CD4-positive, alpha-beta memory T cell (primary cell): ENCODE results near the gene MXRA8. TPM values are rescaled to one million over a fixed set of nuclear protein-coding genes. Genes with fewer than 3 reads are reported as not detected.
"Not testable (repeated sequence)": the region's sequence is repeated elsewhere in the genome, so short reads cannot be mapped to it uniquely, and the experiment has no call there.

ENCODE experiments used
- CTCF ChIA-PET: fragments of 350-600 bp; sonication (Branson Sonifier 250); formaldehyde crosslinking; loops from one replicate; lab custom pipeline; 2021; ENCODE audit warnings: inconsistent platforms; ENCODE audit not compliant: partially characterized antibody; lab: Charles Lee
- POLR2A ChIA-PET: fragments of 350-600 bp; sonication (Branson Sonifier 250); formaldehyde crosslinking; loops from one replicate; lab custom pipeline; 2021; ENCODE audit not compliant: partially characterized antibody; lab: Charles Lee
- DNase-seq, 5 donors: peaks; one replicate each; pipeline versions ENCODE4 v3.0.0 to v3.0.0-alpha.2; 2020 to 2022; ENCODE audit warnings: mixed read lengths in 1 of 5
- H3K27ac ChIP-seq: one replicate; pipeline ENCODE4 v1.7.0; 2013; ENCODE audit warnings: low read depth, low read length
- H3K27me3 ChIP-seq: 2 replicates; pipeline ENCODE4 v1.7.0; 2013; ENCODE audit warnings: mild to moderate bottlenecking, low read length, moderate library complexity; ENCODE audit not compliant: insufficient read depth
- H3K36me3 ChIP-seq: 2 replicates; pipeline ENCODE4 v1.7.0; 2013; ENCODE audit warnings: mild to moderate bottlenecking, low read length, moderate library complexity; ENCODE audit not compliant: insufficient read depth
- H3K4me1 ChIP-seq: 2 replicates; pipeline ENCODE4 v1.7.0; 2013; ENCODE audit warnings: mild to moderate bottlenecking, low read length, moderate library complexity; ENCODE audit not compliant: insufficient read depth
- H3K4me3 ChIP-seq, 2 donors: one replicate each; pipeline ENCODE4 v1.7.0; 2013; ENCODE audit warnings: low read length in 2 of 2, mild to moderate bottlenecking in 1 of 2
- H3K9me3 ChIP-seq, 2 donors: one replicate each; pipeline ENCODE4 v1.7.0; 2013; ENCODE audit warnings: low read length in 2 of 2, control low read depth in 1 of 2; ENCODE audit not compliant: control insufficient read depth in 1 of 2
- H3K27ac Mint-ChIP-seq, 7 donors: one replicate each; pipeline ENCODE4 v1.8.0; 2020 to 2021; ENCODE audit warnings: mixed read lengths in 7 of 7, mild to moderate bottlenecking in 6 of 7, inconsistent platforms in 3 of 7, moderate library complexity in 3 of 7
- H3K27me3 Mint-ChIP-seq, 2 donors: one replicate each; pipeline ENCODE4 v1.8.0; 2020 to 2021; ENCODE audit warnings: mixed read lengths in 2 of 2
- H3K36me3 Mint-ChIP-seq, 2 donors: one replicate each; pipeline ENCODE4 v1.8.0; 2020 to 2021; ENCODE audit warnings: mixed read lengths in 2 of 2, inconsistent platforms in 1 of 2, mild to moderate bottlenecking in 1 of 2
- H3K4me1 Mint-ChIP-seq, 4 donors: one replicate each; pipeline ENCODE4 v1.8.0; 2020 to 2021; ENCODE audit warnings: mixed read lengths in 4 of 4, mild to moderate bottlenecking in 1 of 4
- H3K4me3 Mint-ChIP-seq, 8 donors: one replicate each; pipeline ENCODE4 v1.8.0; 2020 to 2021; ENCODE audit warnings: mixed read lengths in 8 of 8, mild to moderate bottlenecking in 7 of 8, moderate library complexity in 6 of 8, inconsistent platforms in 3 of 8
- H3K9me3 Mint-ChIP-seq, 8 donors: one replicate each; pipeline ENCODE4 v1.8.0; 2020 to 2021; ENCODE audit warnings: mixed read lengths in 8 of 8, mild to moderate bottlenecking in 5 of 8, inconsistent platforms in 3 of 8, moderate library complexity in 1 of 8
- intact Hi-C: fragments of 100-400 bp; cut with micrococcal nuclease; formaldehyde crosslinking; loops from one replicate; pipeline ENCODE4 v1.15.1; 2023
- polyA plus RNA-seq, 2 donors: library from polyadenylated mRNA; unstranded; fragments of 300-500 nt; fragmentation: Illumina TruSeq; gene quantifications; one replicate each; pipeline ENCODE4 v1.2.3, GENCODE V29; 2021
- total RNA-seq, 2 experiments: library from RNA; stranded (reverse); gene quantifications; one replicate each; pipeline ENCODE4 v1.2.3, GENCODE V29; 2021

The MXRA8 gene
- total and polyA plus RNA-seq, 4 experiments from 2014 or later = 0.35 to 0.57 TPM; not detected in 2

GRCh38 chr1:1402901-1403392 is 44.6 kb upstream of the MXRA8 start:
- peak overlapping the region in 2 of 7 donors; percentile 72 to 89 for H3K27ac Mint-ChIP-seq
- peaks cover 40% of the 10 kb centered on the region for H3K4me1 ChIP-seq
- peak overlapping the region in 1 of 8 donors; percentile 62 for H3K4me3 Mint-ChIP-seq
- H3K27ac ChIP-seq, H3K9me3 ChIP-seq, H3K9me3 Mint-ChIP-seq, DNase-seq, intact Hi-C loops, H3K27me3 Mint-ChIP-seq, H3K27me3 ChIP-seq, H3K4me3 ChIP-seq: not testable (repeated sequence)
- ChIA-PET POLR2A (interaction anchor here (1.1 to 7.1 kb wide), 2 partner anchors 8 to 28 kb away, joined by 3 to 149 read pairs; partner anchors contain the start of gene AURKAIP1), CTCF (interaction anchor here (1.1 to 1.4 kb wide), 2 partner anchors 27 to 31 kb away, joined by 3 to 6 read pairs; partner anchors contain the start of gene AURKAIP1)
- H3K36me3 ChIP-seq = peaks cover 43% of the 10 kb centered on the region
- peaks cover 16 to 67% (median 41%) of the 10 kb centered on the region in 4 donors for H3K4me1 Mint-ChIP-seq
- peaks cover 28 to 60% of the 10 kb centered on the region in 2 donors for H3K36me3 Mint-ChIP-seq

DNA sequence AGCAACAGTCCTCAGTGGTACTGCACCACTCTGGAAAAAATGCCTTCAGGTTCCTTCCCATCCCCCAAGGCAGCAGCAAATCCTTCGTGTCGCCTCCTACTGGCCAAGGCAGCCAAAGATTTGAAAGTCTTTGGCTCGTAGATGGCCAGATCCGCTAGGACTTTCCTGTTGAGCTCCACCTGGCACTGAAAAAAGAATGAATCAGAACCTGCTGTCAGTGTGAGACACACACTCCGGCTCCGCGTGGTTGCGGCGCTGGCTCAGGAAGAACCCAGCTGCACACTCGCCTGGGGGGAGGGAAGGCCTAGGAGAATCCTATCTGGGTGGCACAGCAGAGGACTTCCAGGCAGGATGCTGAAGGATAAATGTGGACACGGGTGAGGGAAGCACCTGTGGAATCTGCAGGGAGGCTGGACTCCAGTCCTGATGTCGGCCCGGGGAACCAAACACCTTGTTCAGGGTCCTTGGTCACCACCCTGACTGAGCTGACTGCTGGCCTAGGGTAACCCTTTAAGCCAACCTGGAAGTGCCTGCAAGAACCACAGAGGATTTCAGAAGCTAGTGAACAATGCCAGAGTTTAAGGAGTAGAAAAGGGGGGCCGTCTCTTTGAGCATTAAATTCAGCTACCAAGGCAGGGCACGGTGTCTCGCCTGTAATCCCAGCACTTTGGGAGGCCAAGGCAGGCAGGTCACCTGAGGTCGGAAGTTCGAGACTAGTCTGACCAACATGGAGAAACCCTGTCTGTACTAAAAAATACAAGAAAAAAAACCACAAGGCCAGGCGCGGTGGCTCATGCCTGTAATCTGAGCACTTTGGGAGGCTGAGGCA is 43.9 kb upstream of the MXRA8 start:
- peaks cover 16 to 69% (median 44%) of the 10 kb centered on the region in 4 donors for H3K4me1 Mint-ChIP-seq
- no peaks in the 10 kb centered on the region for H3K27me3 Mint-ChIP-seq
- ChIA-PET POLR2A (interaction anchor here (1.1 to 7.1 kb wide), 2 partner anchors 9 to 27 kb away, joined by 3 to 149 read pairs; partner anchors contain the start of gene AURKAIP1), CTCF (interaction anchor here (1.1 to 1.4 kb wide), 2 partner anchors 27 to 30 kb away, joined by 3 to 6 read pairs; partner anchors contain the start of gene AURKAIP1)
- peak overlapping the region in 6 of 8 donors; percentile 11 to 64 (median 60) for H3K4me3 Mint-ChIP-seq
- intact Hi-C loops = no loop called here
- H3K36me3 ChIP-seq = peaks cover 50% of the 10 kb centered on the region
- H3K9me3 ChIP-seq = no peaks in the 10 kb centered on the region
- peak overlapping the region; percentile 57 to 89 (median 82) for H3K27ac Mint-ChIP-seq
- peaks cover 45% of the 10 kb centered on the region for H3K4me1 ChIP-seq
- DNase-seq = peak in 3 of 5 donors; percentile 21 to 34 (median 26)
- no peak overlapping the region for H3K4me3 ChIP-seq
- H3K9me3 Mint-ChIP-seq = peaks cover 0 to 3% (median 0%) of the 10 kb centered on the region in 8 donors
- no peak overlapping the region for H3K27ac ChIP-seq
- H3K27me3 ChIP-seq = no peaks in the 10 kb centered on the region
- H3K36me3 Mint-ChIP-seq = peaks cover 28 to 64% of the 10 kb centered on the region in 2 donors

DNA sequence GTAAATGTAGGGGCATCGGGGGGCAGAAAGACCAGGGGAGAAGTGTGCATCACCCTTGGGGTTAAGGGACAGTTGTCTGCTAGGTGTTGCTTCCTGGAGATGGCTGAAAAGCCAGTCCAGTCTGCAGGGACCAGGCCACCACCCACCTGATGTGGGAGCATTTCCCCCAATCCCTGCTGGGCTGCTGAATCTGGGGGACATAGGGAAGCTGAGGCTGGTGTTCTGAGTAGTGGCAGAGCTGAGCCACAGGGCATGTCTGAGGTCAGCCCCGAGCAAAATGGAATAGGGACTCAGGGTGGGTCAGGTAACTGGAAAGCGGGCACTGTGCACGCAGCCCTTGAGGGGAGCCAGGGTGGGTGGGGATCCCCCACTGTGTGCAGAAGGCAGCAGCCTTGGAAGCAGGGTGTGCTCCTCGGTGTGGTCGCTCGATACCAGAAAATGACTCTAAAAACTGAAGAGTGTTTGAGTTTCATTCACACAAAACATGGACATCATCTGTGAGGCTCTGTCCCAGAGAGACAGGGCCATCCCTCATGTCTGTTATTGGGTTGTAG is 43.2 kb upstream of the MXRA8 start:
- DNase-seq = no peak
- peaks cover 55% of the 10 kb centered on the region for H3K36me3 ChIP-seq
- peaks cover 28 to 61% of the 10 kb centered on the region in 2 donors for H3K36me3 Mint-ChIP-seq
- no peak overlapping the region for H3K4me3 ChIP-seq
- H3K27me3 Mint-ChIP-seq = no peaks in the 10 kb centered on the region
- no peaks in the 10 kb centered on the region for H3K9me3 ChIP-seq
- H3K9me3 Mint-ChIP-seq = peaks cover 0 to 3% (median 0%) of the 10 kb centered on the region in 8 donors
- peaks cover 50% of the 10 kb centered on the region for H3K4me1 ChIP-seq
- intact Hi-C loops = no loop called here
- H3K4me1 Mint-ChIP-seq = peaks cover 14 to 64% (median 42%) of the 10 kb centered on the region in 4 donors
- POLR2A ChIA-PET = interaction anchor here (7.1 kb wide), 1 partner anchor 26 kb away, joined by 149 read pairs; the partner anchor contains the start of gene AURKAIP1
- H3K4me3 Mint-ChIP-seq = peak overlapping the region in 7 of 8 donors; percentile 38 to 92 (median 64)
- H3K27ac Mint-ChIP-seq = peak overlapping the region; percentile 27 to 89 (median 78)
- no peaks in the 10 kb centered on the region for H3K27me3 ChIP-seq
- H3K27ac ChIP-seq = peak overlapping the region; percentile 85
- CTCF ChIA-PET = interaction anchor here (1.4 to 1.7 kb wide), 2 partner anchors 30 to 39 kb away, joined by 4 to 6 read pairs; no protein-coding TSS in a partner anchor

DNA sequence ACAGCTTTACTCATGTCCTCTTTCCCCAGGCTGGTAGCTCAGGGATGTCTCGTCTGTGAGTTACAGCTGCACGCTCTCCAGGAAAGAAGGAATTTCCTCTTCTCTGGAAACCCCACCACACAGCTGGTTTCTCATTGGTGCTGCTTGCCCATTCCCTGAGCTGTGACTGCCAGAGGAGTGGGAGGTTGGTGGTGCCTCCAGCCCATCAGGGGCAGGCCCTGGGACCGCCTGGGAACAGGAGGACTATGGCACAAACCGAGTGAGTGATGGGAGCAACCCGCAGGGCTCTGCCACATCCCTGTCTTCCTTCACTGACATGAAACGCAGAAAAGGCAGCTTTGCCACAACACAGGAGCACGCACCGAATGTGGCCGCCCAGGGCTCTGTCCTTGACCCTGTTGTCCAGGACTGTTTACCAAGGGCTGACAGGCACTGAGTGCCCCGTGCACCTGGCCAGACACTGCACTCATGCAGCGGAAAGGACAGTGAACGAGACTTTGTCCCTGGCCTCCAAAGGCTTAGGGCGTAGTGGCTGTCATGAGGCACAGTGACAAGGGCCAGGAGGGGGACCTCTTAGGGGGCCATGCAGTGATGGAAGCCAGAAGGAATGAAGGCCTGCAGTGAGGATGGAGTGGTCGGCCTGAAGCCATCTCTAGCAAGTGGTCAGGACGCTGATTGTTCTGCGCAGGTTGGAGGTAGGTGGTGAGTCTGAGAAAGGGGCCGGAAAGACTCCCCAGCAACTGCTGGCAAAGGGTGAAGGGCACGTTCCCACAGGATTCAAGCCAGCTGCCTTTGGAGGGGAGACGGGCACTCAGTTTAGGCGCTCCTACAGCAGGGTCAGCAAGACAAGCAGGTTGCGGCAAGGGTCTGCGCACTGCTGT is 42.5 kb upstream of the MXRA8 start:
- H3K27me3 ChIP-seq = no peaks in the 10 kb centered on the region
- Mint-ChIP-seq H3K27ac (peak overlapping the region; percentile 69 to 94 (median 89)), H3K4me1 (peaks cover 14 to 58% (median 38%) of the 10 kb centered on the region in 4 donors), H3K36me3 (peaks cover 28 to 57% of the 10 kb centered on the region in 2 donors), H3K4me3 (peak overlapping the region; percentile 89 to 94 (median 91)), H3K9me3 (peaks cover 0 to 3% (median 0%) of the 10 kb centered on the region in 8 donors), H3K27me3 (no peaks in the 10 kb centered on the region)
- peaks cover 43% of the 10 kb centered on the region for H3K4me1 ChIP-seq
- H3K9me3 ChIP-seq = no peaks in the 10 kb centered on the region
- ChIA-PET CTCF (interaction anchor here (0.8 to 1.7 kb wide), 4 partner anchors 29 to 104 kb away, joined by 3 to 4 read pairs (median 4); no protein-coding TSS in a partner anchor), POLR2A (interaction anchor here (1.2 to 7.1 kb wide), 7 partner anchors 7 to 282 kb away, joined by 3 to 149 read pairs (median 14); partner anchors contain the start of genes AURKAIP1, MIB2 and MRPL20)
- peaks cover 55% of the 10 kb centered on the region for H3K36me3 ChIP-seq
- peak overlapping the region; percentile 92 for H3K4me3 ChIP-seq
- no peak for DNase-seq
- intact Hi-C loops = no loop called here
- peak overlapping the region; percentile 85 for H3K27ac ChIP-seq

GRCh38 chr1:1399872-1400575 is 41.7 kb upstream of the MXRA8 start:
- CTCF ChIA-PET = interaction anchor here (0.8 to 1.7 kb wide), 6 partner anchors 25 to 105 kb away, joined by 3 to 11 read pairs (median 4); partner anchors contain the start of gene AURKAIP1
- Histone ChIP-seq H3K27me3 (no peaks in the 10 kb centered on the region), H3K9me3 (no peaks in the 10 kb centered on the region), H3K4me3 (peak overlapping the region; percentile 92), H3K27ac (peak overlapping the region; percentile 85), H3K4me1 (peaks cover 36% of the 10 kb centered on the region), H3K36me3 (peaks cover 54% of the 10 kb centered on the region)
- Mint-ChIP-seq H3K4me3 (peak overlapping the region; percentile 89 to 94 (median 91)), H3K27ac (peak overlapping the region; percentile 69 to 94 (median 89)), H3K36me3 (peaks cover 30 to 59% of the 10 kb centered on the region in 2 donors), H3K27me3 (no peaks in the 10 kb centered on the region), H3K9me3 (peaks cover 0 to 3% (median 0%) of the 10 kb centered on the region in 8 donors), H3K4me1 (peaks cover 17 to 59% (median 39%) of the 10 kb centered on the region in 4 donors)
- POLR2A ChIA-PET = interaction anchor here (0.5 to 7.1 kb wide), 13 partner anchors 8 to 281 kb away, joined by 3 to 149 read pairs (median 4); partner anchors contain the start of genes AURKAIP1, MIB2 and MRPL20
- no peak for DNase-seq
- intact Hi-C loops = loop anchor here (1.0 kb wide), 3 partner anchors 7 to 284 kb away; partner anchors contain the start of genes AURKAIP1, C1orf159 and MRPL20
